CD8-positive, alpha-beta memory T cell (primary cell): ENCODE measurements around the gene GUK1. TPM values are rescaled to one million over a fixed set of nuclear protein-coding genes. Genes with fewer than 3 reads are reported as not detected.

ENCODE experiments used
- CTCF ChIA-PET: fragments of 350-600 bp; sonication (Branson Sonifier 250); formaldehyde crosslinking; loops from one replicate; lab custom pipeline; 2021; ENCODE audit warnings: antibody characterized with exemption; lab: Charles Lee
- POLR2A ChIA-PET: fragments of 350-600 bp; sonication (Branson Sonifier 250); formaldehyde crosslinking; loops from one replicate; lab custom pipeline; 2021; ENCODE audit warnings: antibody characterized with exemption; lab: Charles Lee
- DNase-seq, 5 donors: peaks; one replicate each; pipeline versions ENCODE4 v3.0.0 to v3.0.0-alpha.2; 2020 to 2022; ENCODE audit warnings: mixed read lengths in 1 of 5
- H3K27ac ChIP-seq: one replicate; pipeline ENCODE4 v1.7.0; 2013; ENCODE audit warnings: low read depth, mild to moderate bottlenecking, low read length, moderate library complexity
- H3K27me3 ChIP-seq: 2 replicates; pipeline ENCODE4 v1.7.0; 2013; ENCODE audit warnings: low read length, mild to moderate bottlenecking; ENCODE audit not compliant: insufficient read depth, poor library complexity, severe bottlenecking
- H3K36me3 ChIP-seq: 2 replicates; pipeline ENCODE4 v1.7.0; 2013; ENCODE audit warnings: mild to moderate bottlenecking, low read length, moderate library complexity; ENCODE audit not compliant: insufficient read depth
- H3K4me1 ChIP-seq: 2 replicates; pipeline ENCODE4 v1.7.0; 2013; ENCODE audit warnings: mild to moderate bottlenecking, low read length, moderate library complexity; ENCODE audit not compliant: insufficient read depth
- H3K4me3 ChIP-seq: 2 replicates; pipeline ENCODE4 v1.7.0; 2013; ENCODE audit warnings: mild to moderate bottlenecking, low read length
- H3K9me3 ChIP-seq: 2 replicates; pipeline ENCODE4 v1.7.0; 2013; ENCODE audit warnings: mild to moderate bottlenecking, low read length
- H3K27ac Mint-ChIP-seq, 8 donors: one replicate each; pipeline ENCODE4 v1.8.0; 2020 to 2021; ENCODE audit warnings: mixed read lengths in 8 of 8, mild to moderate bottlenecking in 6 of 8, inconsistent platforms in 3 of 8, moderate library complexity in 3 of 8
- H3K27me3 Mint-ChIP-seq, 2 donors: one replicate each; pipeline ENCODE4 v1.8.0; 2020 to 2021; ENCODE audit warnings: mixed read lengths in 2 of 2, mild to moderate bottlenecking in 1 of 2, moderate library complexity in 1 of 2
- H3K36me3 Mint-ChIP-seq, 3 donors: one replicate each; pipeline ENCODE4 v1.8.0; 2020 to 2021; ENCODE audit warnings: mixed read lengths in 3 of 3, inconsistent platforms in 1 of 3, mild to moderate bottlenecking in 1 of 3
- H3K4me1 Mint-ChIP-seq, 3 donors: one replicate each; pipeline ENCODE4 v1.8.0; 2020 to 2021; ENCODE audit warnings: mixed read lengths in 3 of 3, inconsistent platforms in 1 of 3, mild to moderate bottlenecking in 1 of 3
- H3K4me3 Mint-ChIP-seq, 7 donors: one replicate each; pipeline ENCODE4 v1.8.0; 2020 to 2021; ENCODE audit warnings: mixed read lengths in 7 of 7, mild to moderate bottlenecking in 6 of 7, moderate library complexity in 4 of 7, inconsistent platforms in 2 of 7
- H3K9me3 Mint-ChIP-seq, 5 donors: one replicate each; pipeline ENCODE4 v1.8.0; 2020 to 2022; ENCODE audit warnings: mixed read lengths in 5 of 5, mild to moderate bottlenecking in 3 of 5, moderate library complexity in 2 of 5, inconsistent platforms in 1 of 5
- polyA plus RNA-seq: library from polyadenylated mRNA; unstranded; fragments of 300-500 nt; fragmentation: Illumina TruSeq; gene quantifications from one replicate; pipeline ENCODE4 v1.2.3, GENCODE V29; 2021
- total RNA-seq, 2 experiments: library from RNA; stranded (reverse); gene quantifications; one replicate each; pipeline ENCODE4 v1.2.3, GENCODE V29; 2021

GUK1 gene
- total and polyA plus RNA-seq, 3 experiments from 2014 or later: 222 to 467 (median 245) TPM

DNA sequence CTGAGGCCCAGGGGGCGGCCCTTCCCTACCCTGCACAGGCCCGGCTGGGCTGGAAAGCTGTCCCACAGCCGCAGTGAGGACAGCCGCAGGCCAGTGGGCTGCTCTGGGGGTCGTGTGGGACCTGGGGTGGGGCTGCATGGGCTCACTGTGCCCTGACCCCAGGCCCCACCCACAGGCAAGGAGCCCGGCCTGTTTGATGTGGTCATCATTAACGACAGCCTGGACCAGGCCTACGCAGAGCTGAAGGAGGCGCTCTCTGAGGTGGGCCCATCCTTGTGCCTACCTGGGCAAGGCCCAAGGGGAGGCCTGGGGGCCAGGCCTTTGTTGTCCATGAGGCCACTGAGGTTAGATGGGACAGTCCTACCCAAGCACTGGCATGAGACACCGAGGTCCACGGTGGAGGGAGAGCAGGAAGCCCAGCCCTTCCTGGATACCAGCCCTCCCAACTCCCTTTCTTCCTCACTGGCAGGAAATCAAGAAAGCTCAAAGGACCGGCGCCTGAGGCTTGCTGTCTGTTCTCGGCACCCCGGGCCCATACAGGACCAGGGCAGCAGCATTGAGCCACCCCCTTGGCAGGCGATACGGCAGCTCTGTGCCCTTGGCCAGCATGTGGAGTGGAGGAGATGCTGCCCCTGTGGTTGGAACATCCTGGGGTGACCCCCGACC lies 8.2 kb downstream of the GUK1 start:
- DNase-seq: no peak
- Mint-ChIP-seq H3K4me3 (no peak overlapping the region), H3K9me3 (no peaks in the 10 kb centered on the region), H3K36me3 (peaks cover 0 to 32% (median 3%) of the 10 kb centered on the region in 3 donors), H3K27ac (no peak overlapping the region), H3K27me3 (no peaks in the 10 kb centered on the region), H3K4me1 (peaks cover 14 to 21% (median 17%) of the 10 kb centered on the region in 3 donors)
- H3K27ac ChIP-seq: no peak overlapping the region
- CTCF ChIA-PET: no interaction called here
- H3K4me3 ChIP-seq: no peak overlapping the region
- H3K9me3 ChIP-seq: no peaks in the 10 kb centered on the region
- POLR2A ChIA-PET: no interaction called here
- no peaks in the 10 kb centered on the region for H3K27me3 ChIP-seq
- H3K4me1 ChIP-seq: peaks cover 25% of the 10 kb centered on the region
- peaks cover 29% of the 10 kb centered on the region for H3K36me3 ChIP-seq

DNA sequence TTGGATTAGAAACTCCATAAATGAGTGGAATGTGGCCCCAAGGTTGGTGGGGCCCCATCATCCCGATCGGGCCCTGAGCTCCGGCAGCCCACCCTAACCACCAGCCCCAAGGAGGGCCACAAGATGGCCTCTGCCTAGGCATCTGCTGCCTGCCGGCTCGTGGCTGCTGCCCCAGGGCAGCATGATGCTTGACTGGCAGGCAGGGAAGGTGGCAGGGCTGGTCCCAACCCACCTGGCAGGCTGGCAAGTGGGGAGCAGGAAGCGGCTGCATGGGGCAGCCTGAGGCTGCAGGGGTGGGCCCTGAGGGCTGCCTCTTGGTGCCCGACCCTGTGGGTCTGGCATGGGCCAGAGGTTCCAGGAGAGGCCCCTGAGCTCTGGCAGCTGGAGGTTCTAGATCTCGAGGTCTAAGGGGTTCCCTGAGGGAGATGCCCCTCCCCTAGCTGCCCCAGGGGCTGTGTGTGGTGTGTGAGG lies 8.9 kb downstream of the GUK1 start:
- H3K27ac Mint-ChIP-seq: no peak overlapping the region
- no peaks in the 10 kb centered on the region for H3K9me3 Mint-ChIP-seq
- H3K27me3 Mint-ChIP-seq: no peaks in the 10 kb centered on the region
- ChIA-PET POLR2A (no interaction called here), CTCF (no interaction called here)
- Histone ChIP-seq H3K4me1 (peaks cover 19% of the 10 kb centered on the region), H3K9me3 (no peaks in the 10 kb centered on the region), H3K27ac (no peak overlapping the region), H3K4me3 (no peak overlapping the region), H3K36me3 (peaks cover 29% of the 10 kb centered on the region), H3K27me3 (no peaks in the 10 kb centered on the region)
- no peak overlapping the region for H3K4me3 Mint-ChIP-seq
- H3K36me3 Mint-ChIP-seq: peaks cover 0 to 27% (median 0%) of the 10 kb centered on the region in 3 donors
- H3K4me1 Mint-ChIP-seq: peaks cover 7 to 15% (median 10%) of the 10 kb centered on the region in 3 donors
- DNase-seq: no peak

DNA sequence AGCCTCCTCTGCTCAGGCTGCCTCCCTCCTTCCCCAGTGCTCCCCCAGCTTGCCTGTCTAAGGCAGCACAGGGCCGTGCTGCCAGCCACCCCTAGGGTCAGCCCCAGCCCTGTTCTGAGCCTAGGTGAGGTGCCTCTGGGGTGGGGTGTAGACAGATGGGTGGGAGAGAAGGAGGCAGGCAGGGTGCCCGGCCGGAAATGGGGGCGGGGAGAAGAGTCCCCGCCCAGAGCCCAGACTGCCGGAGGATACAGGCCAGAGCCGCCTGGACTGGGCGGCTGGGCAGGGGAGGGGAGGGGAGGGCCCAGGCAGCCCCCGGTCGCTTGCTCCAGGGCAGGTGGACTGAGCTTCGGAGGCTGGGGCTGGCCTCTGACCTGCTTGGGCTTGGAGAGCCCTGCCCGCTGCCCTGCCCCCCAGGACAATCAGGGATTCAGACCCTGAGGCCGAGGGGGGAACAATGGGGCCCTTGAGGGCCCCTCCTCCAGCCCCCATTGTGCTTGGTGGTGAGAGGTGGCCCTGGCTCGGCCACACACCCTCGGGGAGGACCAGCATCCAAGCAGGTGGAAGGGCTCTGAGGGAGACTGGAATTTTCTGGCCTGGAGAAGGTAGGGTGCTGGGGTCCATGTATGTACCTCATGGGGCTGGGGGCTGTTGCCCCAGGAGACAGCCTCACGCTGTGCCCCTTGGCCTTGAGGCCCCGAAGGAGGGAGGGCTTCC lies 9.5 kb downstream of the GUK1 start, which contains the start of gene GJC2:
Gene GJC2, plus strand, starts transcription at position 525 of the 714 bp plus-strand sequence. CDS start 7,829 bp downstream, outside the sequence.
- Mint-ChIP-seq H3K27ac (peak within 1 kb of the TSS in 1 of 8 donors; percentile 38), H3K4me3 (no peak within 1 kb of the TSS), H3K4me1 (peaks cover 4 to 12% (median 8%) of the 10 kb centered on the region in 3 donors), H3K9me3 (no peaks in the 10 kb centered on the region), H3K27me3 (no peaks in the 10 kb centered on the region), H3K36me3 (peaks cover 0 to 27% (median 0%) of the 10 kb centered on the region in 3 donors)
- Histone ChIP-seq H3K27ac (no peak within 1 kb of the TSS), H3K4me3 (no peak within 1 kb of the TSS), H3K4me1 (peaks cover 13% of the 10 kb centered on the region), H3K27me3 (no peaks in the 10 kb centered on the region), H3K36me3 (peaks cover 29% of the 10 kb centered on the region), H3K9me3 (no peaks in the 10 kb centered on the region)
- no peak for DNase-seq
- POLR2A ChIA-PET: no interaction called here
- CTCF ChIA-PET: no interaction called here

DNA sequence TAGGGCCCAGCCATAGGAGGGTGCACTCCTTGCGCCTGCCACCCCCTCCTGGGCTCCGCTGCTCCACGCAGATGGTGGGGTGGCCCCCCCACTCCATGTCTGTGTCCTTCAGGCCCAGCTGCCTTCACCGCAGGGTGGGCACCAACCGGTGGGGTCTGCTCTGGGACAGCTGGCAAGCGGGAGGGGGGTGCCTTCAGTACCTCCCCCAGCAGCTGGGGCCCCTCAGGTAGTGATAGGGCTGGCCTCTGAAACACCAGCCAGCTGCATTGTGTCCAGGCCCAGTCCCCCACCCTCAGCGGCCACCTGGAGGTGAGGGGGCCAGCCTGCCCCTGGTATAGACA lies 10.0 kb downstream of the GUK1 start:
- peaks cover 29% of the 10 kb centered on the region for H3K36me3 ChIP-seq
- CTCF ChIA-PET: no interaction called here
- no peak overlapping the region for H3K27ac ChIP-seq
- no peaks in the 10 kb centered on the region for H3K9me3 ChIP-seq
- H3K9me3 Mint-ChIP-seq: no peaks in the 10 kb centered on the region
- peaks cover 0 to 24% (median 0%) of the 10 kb centered on the region in 3 donors for H3K36me3 Mint-ChIP-seq
- H3K4me3 ChIP-seq: no peak overlapping the region
- peak overlapping the region in 1 of 8 donors; percentile 38 for H3K27ac Mint-ChIP-seq
- no peak overlapping the region for H3K4me3 Mint-ChIP-seq
- peak in 1 of 5 donors; percentile 36 for DNase-seq
- no peaks in the 10 kb centered on the region for H3K27me3 ChIP-seq
- POLR2A ChIA-PET: no interaction called here
- H3K4me1 Mint-ChIP-seq: peaks cover 2 to 9% (median 4%) of the 10 kb centered on the region in 3 donors
- peaks cover 7% of the 10 kb centered on the region for H3K4me1 ChIP-seq
- H3K27me3 Mint-ChIP-seq: no peaks in the 10 kb centered on the region

DNA sequence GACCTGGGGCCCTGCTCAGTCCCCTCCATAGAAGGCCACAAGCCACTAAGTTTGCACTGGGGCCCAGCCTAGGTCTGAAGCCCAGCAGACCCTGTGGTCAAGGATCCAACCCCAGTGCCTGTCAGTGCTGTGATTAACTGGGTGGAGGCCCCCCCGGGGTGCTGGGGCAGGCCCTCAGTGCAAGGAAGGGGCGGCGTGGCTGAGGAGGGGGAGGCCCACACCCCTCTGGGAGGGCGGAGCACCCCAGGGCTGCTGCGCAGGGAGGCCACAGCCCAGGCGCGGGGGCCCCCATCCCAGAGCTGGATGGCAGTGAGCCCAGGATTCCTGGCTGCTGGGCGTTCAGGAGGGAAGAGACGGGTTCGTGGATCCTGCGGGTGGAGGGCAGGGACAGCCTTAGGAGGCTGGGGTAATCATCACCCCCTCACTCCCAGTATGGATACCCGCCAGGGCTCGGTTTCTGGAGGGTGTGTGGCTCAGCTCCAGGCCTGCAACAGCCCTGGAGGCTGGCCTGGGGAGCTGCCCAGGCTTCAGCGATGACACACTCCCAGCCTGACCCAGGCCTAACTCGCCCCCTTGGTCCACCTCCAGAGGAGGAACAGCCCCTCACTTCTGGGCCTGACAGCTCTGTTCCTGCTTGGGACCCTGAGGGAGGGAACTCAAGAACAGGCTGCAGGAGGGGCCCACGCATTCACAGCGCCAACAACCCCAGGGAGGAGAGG lies 10.5 kb downstream of the GUK1 start:
- peaks cover 2 to 6% (median 2%) of the 10 kb centered on the region in 3 donors for H3K4me1 Mint-ChIP-seq
- ChIA-PET CTCF (interaction anchor here (0.9 to 2.7 kb wide), 3 partner anchors 10 to 322 kb away, joined by 3 to 11 read pairs (median 3); partner anchors contain the start of genes GUK1 and IBA57), POLR2A (no interaction called here)
- Histone ChIP-seq H3K27ac (no peak overlapping the region), H3K36me3 (peaks cover 29% of the 10 kb centered on the region), H3K27me3 (no peaks in the 10 kb centered on the region), H3K4me3 (no peak overlapping the region), H3K4me1 (peaks cover 3% of the 10 kb centered on the region), H3K9me3 (no peaks in the 10 kb centered on the region)
- H3K27me3 Mint-ChIP-seq: no peaks in the 10 kb centered on the region
- peaks cover 0 to 22% (median 0%) of the 10 kb centered on the region in 3 donors for H3K36me3 Mint-ChIP-seq
- no peaks in the 10 kb centered on the region for H3K9me3 Mint-ChIP-seq
- no peak overlapping the region for H3K4me3 Mint-ChIP-seq
- DNase-seq: peak in 1 of 5 donors; percentile 39
- H3K27ac Mint-ChIP-seq: no peak overlapping the region

DNA sequence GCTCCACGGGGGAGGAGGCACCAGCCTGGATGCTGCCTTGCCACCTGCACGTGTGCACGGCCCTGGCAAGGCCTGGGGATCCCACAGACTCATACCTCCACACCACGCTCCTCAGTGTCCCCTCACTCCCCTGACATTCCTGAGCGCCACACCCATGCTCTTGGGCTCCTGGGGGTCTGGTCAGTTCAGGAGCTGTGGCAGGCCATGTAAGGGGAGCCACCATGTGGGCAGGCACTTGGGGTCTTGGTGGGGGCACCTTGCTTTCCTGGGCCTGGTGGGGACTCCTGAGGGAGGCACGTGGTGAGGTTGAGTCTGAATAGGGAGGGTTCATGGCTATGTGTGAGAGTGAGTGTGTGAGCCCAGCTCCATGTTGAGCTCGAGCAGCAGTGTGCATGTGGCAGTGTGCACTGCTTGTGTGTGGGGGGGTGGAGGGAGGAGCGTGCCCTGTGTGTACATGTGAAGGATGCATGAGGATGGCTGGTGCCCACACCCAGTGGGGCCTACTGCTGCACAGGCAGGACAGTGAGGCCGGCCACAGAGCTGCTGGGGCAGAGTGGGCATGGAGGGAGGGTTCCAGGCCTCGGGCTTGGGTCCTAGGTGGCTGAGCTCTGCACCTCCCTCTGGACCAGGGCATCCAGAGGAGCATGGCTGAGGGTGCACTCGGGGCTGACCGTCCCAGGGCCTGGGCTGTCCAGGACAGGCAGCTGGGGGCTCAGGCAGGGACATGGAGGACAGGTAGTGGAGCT lies 11.3 kb downstream of the GUK1 start:
- POLR2A ChIA-PET: interaction anchor here (0.8 kb wide), 1 partner anchor 8 kb away, joined by 3 read pairs; no protein-coding TSS in a partner anchor
- Histone ChIP-seq H3K9me3 (no peaks in the 10 kb centered on the region), H3K36me3 (peaks cover 23% of the 10 kb centered on the region), H3K4me3 (no peak overlapping the region), H3K27me3 (no peaks in the 10 kb centered on the region), H3K4me1 (peaks cover 4% of the 10 kb centered on the region), H3K27ac (no peak overlapping the region)
- DNase-seq: peak in 1 of 5 donors; percentile 41
- CTCF ChIA-PET: interaction anchor here (0.9 to 2.7 kb wide), 3 partner anchors 11 to 321 kb away, joined by 3 to 11 read pairs (median 3); partner anchors contain the start of genes GUK1 and IBA57
- Mint-ChIP-seq H3K9me3 (no peaks in the 10 kb centered on the region), H3K36me3 (peaks cover 0 to 15% (median 0%) of the 10 kb centered on the region in 3 donors), H3K27me3 (no peaks in the 10 kb centered on the region), H3K27ac (peak overlapping the region; percentile 5 to 92 (median 42)), H3K4me1 (peaks cover 0 to 9% (median 2%) of the 10 kb centered on the region in 3 donors), H3K4me3 (peak overlapping the region in 1 of 7 donors; percentile 44)
